ENCODE measurements around the gene COMT. TPM values are rescaled to one million over a fixed set of nuclear protein-coding genes. Genes with fewer than 3 reads are reported as not detected.

Gene COMT
- total and polyA plus RNA-seq, 9 of the 15 experiments (the other 6 are each of a cell fraction or from before 2014, with no cell fraction given): 12.5 to 351 (median 155) TPM

GRCh38 chr22:19970479-19971275, 29.1 kb downstream of the COMT start (continued):
- TF ChIP-seq MAFK (IDR thresholded peaks at IDR 0.05; ENCODE audit: low read length) (no peak), ATF6 (CRISPR knock-in tag; IDR thresholded peaks at IDR 0.05) (no peak), RREB1 (CRISPR knock-in tag; IDR thresholded peaks at IDR 0.05) (peak; percentile 90), ZNF224 (CRISPR knock-in tag; IDR thresholded peaks at IDR 0.05) (no peak), DEAF1 (CRISPR knock-in tag; IDR thresholded peaks at IDR 0.05) (peak; percentile 100), ZNF518B (CRISPR knock-in tag; IDR thresholded peaks at IDR 0.05) (no peak)
